Sciatic nerve (tissue), 2 donors: Measurements from ENCODE around the gene SKIL. TPM values are rescaled to one million over a fixed set of nuclear protein-coding genes. Genes with fewer than 3 reads are reported as not detected.

Source experiments
- ATAC-seq: fragments of 200-7000 bp; cut with Tn5 transposase; one replicate; pipeline ENCODE4 v1.9.1; 2020; ENCODE audit warnings: mild to moderate bottlenecking, moderate library complexity
- DNase-seq: peaks from one replicate; pipeline ENCODE4 v3.0.0-alpha.2; 2020; ENCODE audit warnings: low spot score
- intact Hi-C: fragments of 100-400 bp; cut with DNase I; formaldehyde crosslinking; loops from one replicate; pipeline ENCODE4 v1.14.2; 2022
- total RNA-seq: library from RNA; stranded (reverse); fragmentation: NEBNext Ultra II Directional; extraction: Animal tissue kit (Norgen Biotek cat#: 25700); gene quantifications from one replicate; pipeline ENCODE4 v1.2.1, GENCODE V29; 2021
- donor health status: DM: no; HTN: no; CAD: no.
- donor health status: DM: no; HTN: no; CAD: no.

The SKIL gene
- total RNA-seq, 1 donor from 2014 or later: 85.2 TPM

- intact Hi-C loops: no loop called here
- ATAC-seq (no peak), DNase-seq (no peak)
Measured at GRCh38 chr3:170383567-170383966, 26.1 kb downstream of the SKIL start.

- ATAC-seq (no peak), DNase-seq (no peak)
- intact Hi-C loops: no loop called here
Measured at GRCh38 chr3:170386468-170386867, 29.0 kb downstream of the SKIL start.

GRCh38 chr3:170387950-170388349 is 30.4 kb downstream of the SKIL start:
- intact Hi-C loops: no loop called here
- ATAC-seq (no peak), DNase-seq (no peak)

- DNase-seq (no peak), ATAC-seq (no peak)
- intact Hi-C loops: no loop called here
Measured at GRCh38 chr3:170391108-170391507, 33.6 kb downstream of the SKIL start.

GRCh38 chr3:170397685-170398084 is 40.2 kb downstream of the SKIL start:
- DNase-seq (no peak), ATAC-seq (no peak)
- intact Hi-C loops: no loop called here

- DNase-seq (no peak), ATAC-seq (no peak)
- intact Hi-C loops: no loop called here
Measured at GRCh38 chr3:170405101-170405500, 47.6 kb downstream of the SKIL start.

GRCh38 chr3:170410428-170411029 is 53.0 kb downstream of the SKIL start:
- intact Hi-C loops: no loop called here
- ATAC-seq: no peak

GRCh38 chr3:170413291-170413690 is 55.8 kb downstream of the SKIL start:
- ATAC-seq: no peak
- no peak for DNase-seq
- intact Hi-C loops: no loop called here

More at GRCh38 chr3:170410428-170411029, 53.0 kb downstream of the SKIL start:
- DNase-seq: no peak

GRCh38 chr3:170414202-170414663 is 56.7 kb downstream of the SKIL start:
- intact Hi-C loops: no loop called here
- no peak for DNase-seq
- peak; percentile 60 for ATAC-seq

- no peak for DNase-seq
- intact Hi-C loops: loop anchor here (5.0 kb wide), 1 partner anchor 395 kb away; no protein-coding TSS in a partner anchor
- ATAC-seq: no peak
Measured at GRCh38 chr3:170417090-170417489, 59.6 kb downstream of the SKIL start.

- DNase-seq: peak; percentile 79
- intact Hi-C loops: loop anchor here (5.0 kb wide), 1 partner anchor 394 kb away; no protein-coding TSS in a partner anchor
- peak; percentile 72 for ATAC-seq
Measured at GRCh38 chr3:170418422-170419398, 61.2 kb downstream of the SKIL start, which contains the start of gene CLDN11. Gene CLDN11, plus strand, starts transcription at chr3:170418868. Its CDS starts 199 bp downstream, at chr3:170419067.

GRCh38 chr3:170419557-170420087 is 62.1 kb downstream of the SKIL start:
- ATAC-seq (peak; percentile 43), DNase-seq (peak; percentile 69)
- intact Hi-C loops: loop anchor here (5.0 kb wide), 1 partner anchor 393 kb away; no protein-coding TSS in a partner anchor

- ATAC-seq (peak; percentile 23), DNase-seq (no peak)
- intact Hi-C loops: no loop called here
Measured at GRCh38 chr3:170420307-170420821, 62.8 kb downstream of the SKIL start.

GRCh38 chr3:170421111-170421641 is 63.7 kb downstream of the SKIL start:
- ATAC-seq (peak; percentile 8), DNase-seq (peak; percentile 68)
- intact Hi-C loops: no loop called here

GRCh38 chr3:170421758-170422157 is 64.2 kb downstream of the SKIL start:
- no peak for DNase-seq
- ATAC-seq: no peak
- intact Hi-C loops: no loop called here

GRCh38 chr3:170423001-170423615 is 65.6 kb downstream of the SKIL start:
- DNase-seq (peak; percentile 69), ATAC-seq (peak; percentile 62)
- intact Hi-C loops: no loop called here

- ATAC-seq (no peak), DNase-seq (no peak)
- intact Hi-C loops: no loop called here
Measured at GRCh38 chr3:170424879-170425278, 67.4 kb downstream of the SKIL start.

GRCh38 chr3:170425491-170426239 is 68.2 kb downstream of the SKIL start:
- ATAC-seq: peak; percentile 22
- intact Hi-C loops: no loop called here
- no peak for DNase-seq
